Pons (tissue), 1 donor: ENCODE results near the gene MAGED2.
"Not testable (repeated sequence)": the region's sequence is repeated elsewhere in the genome, so short reads cannot be mapped to it uniquely, and the experiment has no call there.

ENCODE experiments used
- DNase-seq: peaks from one replicate; pipeline ENCODE4 v3.0.0-alpha.2; 2016; ENCODE audit warnings: low spot score

MAGED2 gene

GRCh38 chrX:54818221-54818620 lies 10.7 kb downstream of the MAGED2 start:
- DNase-seq, result no peak

- no peak for DNase-seq
Observed at GRCh38 chrX:54819201-54819600, 11.7 kb downstream of the MAGED2 start.

- DNase-seq, result no peak
Observed at GRCh38 chrX:54820737-54821136, 13.2 kb downstream of the MAGED2 start.

- no peak for DNase-seq
Observed at GRCh38 chrX:54821310-54821709, 13.8 kb downstream of the MAGED2 start.

GRCh38 chrX:54824195-54824594 lies 16.6 kb downstream of the MAGED2 start:
- DNase-seq, result no peak

- no peak for DNase-seq
Observed at GRCh38 chrX:54824722-54825121, 17.2 kb downstream of the MAGED2 start.

- no peak for DNase-seq
Observed at GRCh38 chrX:54825716-54826438, 18.3 kb downstream of the MAGED2 start.

GRCh38 chrX:54826598-54826997 lies 19.1 kb downstream of the MAGED2 start:
- no peak for DNase-seq

GRCh38 chrX:54838583-54838982 lies 31.0 kb downstream of the MAGED2 start:
- DNase-seq, result no peak

GRCh38 chrX:54841184-54841874 lies 33.8 kb downstream of the MAGED2 start:
- DNase-seq, result not testable (repeated sequence)

GRCh38 chrX:54842607-54843006 lies 35.1 kb downstream of the MAGED2 start:
- no peak for DNase-seq

- DNase-seq, result no peak
Observed at GRCh38 chrX:54843050-54843449, 35.5 kb downstream of the MAGED2 start.

GRCh38 chrX:54847700-54848099 lies 40.2 kb downstream of the MAGED2 start:
- not testable (repeated sequence) for DNase-seq

GRCh38 chrX:54865208-54865607 lies 57.7 kb downstream of the MAGED2 start:
- no peak for DNase-seq
